ENCODE measurements around the gene CDH23. TPM values are rescaled to one million over a fixed set of nuclear protein-coding genes. Genes with fewer than 3 reads are reported as not detected.

The CDH23 gene
- total RNA-seq, 1 experiment from 2014 or later, result 2.9 TPM

DNA sequence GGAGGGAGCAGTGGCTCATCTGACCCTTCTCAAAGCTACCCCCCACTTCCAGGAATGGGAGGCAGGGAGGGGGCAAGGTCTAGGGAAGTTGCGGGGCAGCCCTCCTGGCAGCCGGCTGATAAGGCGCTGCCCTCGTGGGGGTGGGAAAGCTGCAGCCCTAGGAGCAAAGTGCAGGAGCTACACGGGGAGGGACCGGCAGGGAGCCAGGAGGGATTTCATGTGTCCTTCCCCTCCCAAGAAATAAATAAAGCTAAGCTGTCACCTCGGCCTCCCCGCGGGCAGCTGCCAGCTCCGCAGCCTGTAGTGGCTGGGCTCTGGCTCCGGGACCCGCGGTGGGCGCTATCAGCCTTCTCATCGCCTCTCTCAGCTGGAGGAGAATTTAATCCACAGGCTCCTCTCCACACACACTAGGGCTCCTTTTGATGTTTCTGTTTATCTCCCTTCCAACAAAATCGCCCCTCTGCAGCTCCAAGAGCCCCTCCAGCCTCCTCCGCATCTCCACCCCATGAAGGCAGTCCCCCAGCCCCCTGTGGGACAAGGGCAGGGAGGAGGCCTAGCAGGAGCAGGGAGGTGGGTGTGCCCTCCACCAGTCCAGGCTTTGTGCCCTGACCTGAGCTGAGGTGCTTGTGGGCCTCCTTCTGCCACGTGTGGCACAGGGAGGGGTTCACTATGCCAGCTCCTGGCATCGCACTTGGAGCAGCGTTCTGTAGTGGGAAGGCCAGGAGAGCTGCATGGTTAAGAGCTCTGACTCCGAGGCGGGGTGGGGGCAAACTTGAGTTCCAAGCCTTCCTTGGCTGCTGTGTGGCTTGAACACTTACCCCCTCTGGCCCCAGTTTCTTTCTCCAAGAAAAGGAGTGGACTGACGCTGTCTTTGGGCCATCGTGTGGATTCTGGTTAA lies 242.4 kb downstream of the CDH23 start:
- CTCF ChIA-PET, result interaction anchor here (0.7 to 2.8 kb wide), 14 partner anchors 9 to 319 kb away, joined by 3 to 23 read pairs (median 6); partner anchors contain the start of genes CDH23 and SLC29A3
- DNase-seq (ENCODE audit: low spot score) (no peak), ATAC-seq (no peak; the same call in 1 of the 2 replicates)
- Mint-ChIP-seq H3K9me3 (no peaks in the 10 kb centered on the region), H3K4me3 (no peak overlapping the region), H3K27me3 (ENCODE audit: low read depth) (peaks cover 39% of the 10 kb centered on the region), H3K36me3 (no peaks in the 10 kb centered on the region), H3K4me1 (peaks cover 64% of the 10 kb centered on the region), H3K27ac (no peak overlapping the region)
- POLR2A ChIA-PET, result interaction anchor here (1.0 kb wide), 1 partner anchor 26 kb away, joined by 3 read pairs; no protein-coding TSS in a partner anchor
- TF ChIP-seq GTF2I (CRISPR knock-in tag; conservative IDR thresholded peaks at IDR 0.05), result no peak
- no peak for TF ChIP-seq ETV6 (CRISPR knock-in tag; IDR thresholded peaks at IDR 0.05)
- no peak for TF ChIP-seq JUN (CRISPR knock-in tag; IDR thresholded peaks at IDR 0.05)
- no peak for TF ChIP-seq TEAD4 (CRISPR knock-in tag; IDR thresholded peaks at IDR 0.05)
- TF ChIP-seq NR1H2 (CRISPR knock-in tag; IDR thresholded peaks at IDR 0.05), result no peak
- TF ChIP-seq NR2C2 (CRISPR knock-in tag; IDR thresholded peaks at IDR 0.05), result no peak
- no peak for TF ChIP-seq ZNF423 (CRISPR knock-in tag; IDR thresholded peaks at IDR 0.05)
- TF ChIP-seq, protein P1, sequence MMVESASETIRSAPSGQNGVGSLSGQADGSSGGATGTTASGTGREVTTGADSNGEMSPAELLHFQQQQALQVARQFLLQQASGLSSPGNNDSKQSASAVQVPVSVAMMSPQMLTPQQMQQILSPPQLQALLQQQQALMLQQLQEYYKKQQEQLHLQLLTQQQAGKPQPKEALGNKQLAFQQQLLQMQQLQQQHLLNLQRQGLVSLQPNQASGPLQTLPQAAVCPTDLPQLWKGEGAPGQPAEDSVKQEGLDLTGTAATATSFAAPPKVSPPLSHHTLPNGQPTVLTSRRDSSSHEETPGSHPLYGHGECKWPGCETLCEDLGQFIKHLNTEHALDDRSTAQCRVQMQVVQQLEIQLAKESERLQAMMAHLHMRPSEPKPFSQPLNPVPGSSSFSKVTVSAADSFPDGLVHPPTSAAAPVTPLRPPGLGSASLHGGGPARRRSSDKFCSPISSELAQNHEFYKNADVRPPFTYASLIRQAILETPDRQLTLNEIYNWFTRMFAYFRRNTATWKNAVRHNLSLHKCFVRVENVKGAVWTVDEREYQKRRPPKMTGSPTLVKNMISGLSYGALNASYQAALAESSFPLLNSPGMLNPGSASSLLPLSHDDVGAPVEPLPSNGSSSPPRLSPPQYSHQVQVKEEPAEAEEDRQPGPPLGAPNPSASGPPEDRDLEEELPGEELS (CRISPR knock-in tag; IDR thresholded peaks at IDR 0.05), result no peak

DNA sequence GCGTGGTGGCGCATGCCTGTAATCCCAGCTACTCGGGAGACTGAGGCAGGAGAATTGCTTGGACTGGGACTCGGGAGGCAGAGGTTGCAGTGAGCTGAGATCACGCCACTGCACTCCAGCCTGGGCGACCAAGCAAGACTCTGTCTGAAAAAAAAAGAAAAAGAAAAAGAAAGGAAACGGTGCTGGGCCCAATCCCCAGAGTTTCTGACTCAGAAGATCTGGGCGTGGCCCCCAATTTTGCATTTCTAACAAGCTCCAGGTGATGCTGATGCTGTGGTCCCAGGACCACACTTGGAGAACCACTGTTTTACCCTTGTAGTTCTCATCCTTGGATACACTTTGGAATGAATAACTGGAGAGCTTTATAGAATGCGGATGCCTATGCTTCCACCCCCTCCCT lies 243.9 kb downstream of the CDH23 start:
- H3K4me1 Mint-ChIP-seq, result peaks cover 52% of the 10 kb centered on the region
- no peak overlapping the region for H3K4me3 Mint-ChIP-seq
- no peaks in the 10 kb centered on the region for H3K9me3 Mint-ChIP-seq
- peaks cover 25% of the 10 kb centered on the region for H3K27me3 Mint-ChIP-seq (ENCODE audit: low read depth)
- ATAC-seq (no peak), DNase-seq (ENCODE audit: low spot score) (no peak)
- POLR2A ChIA-PET, result no interaction called here
- H3K36me3 Mint-ChIP-seq, result no peaks in the 10 kb centered on the region
- H3K27ac Mint-ChIP-seq, result no peak overlapping the region
- CTCF ChIA-PET, result interaction anchor here (0.6 to 2.8 kb wide), 9 partner anchors 8 to 326 kb away, joined by 3 to 23 read pairs (median 4); partner anchors contain the start of gene CDH23
- no peak for TF ChIP-seq MYBL2 (CRISPR knock-in tag; IDR thresholded peaks at IDR 0.05)
- TF ChIP-seq TP53 (CRISPR knock-in tag; IDR thresholded peaks at IDR 0.05), result no peak
- TF ChIP-seq FOXP1 (CRISPR knock-in tag; IDR thresholded peaks at IDR 0.05; ENCODE audit: borderline replicate concordance), result no peak
- TF ChIP-seq, protein P2, sequence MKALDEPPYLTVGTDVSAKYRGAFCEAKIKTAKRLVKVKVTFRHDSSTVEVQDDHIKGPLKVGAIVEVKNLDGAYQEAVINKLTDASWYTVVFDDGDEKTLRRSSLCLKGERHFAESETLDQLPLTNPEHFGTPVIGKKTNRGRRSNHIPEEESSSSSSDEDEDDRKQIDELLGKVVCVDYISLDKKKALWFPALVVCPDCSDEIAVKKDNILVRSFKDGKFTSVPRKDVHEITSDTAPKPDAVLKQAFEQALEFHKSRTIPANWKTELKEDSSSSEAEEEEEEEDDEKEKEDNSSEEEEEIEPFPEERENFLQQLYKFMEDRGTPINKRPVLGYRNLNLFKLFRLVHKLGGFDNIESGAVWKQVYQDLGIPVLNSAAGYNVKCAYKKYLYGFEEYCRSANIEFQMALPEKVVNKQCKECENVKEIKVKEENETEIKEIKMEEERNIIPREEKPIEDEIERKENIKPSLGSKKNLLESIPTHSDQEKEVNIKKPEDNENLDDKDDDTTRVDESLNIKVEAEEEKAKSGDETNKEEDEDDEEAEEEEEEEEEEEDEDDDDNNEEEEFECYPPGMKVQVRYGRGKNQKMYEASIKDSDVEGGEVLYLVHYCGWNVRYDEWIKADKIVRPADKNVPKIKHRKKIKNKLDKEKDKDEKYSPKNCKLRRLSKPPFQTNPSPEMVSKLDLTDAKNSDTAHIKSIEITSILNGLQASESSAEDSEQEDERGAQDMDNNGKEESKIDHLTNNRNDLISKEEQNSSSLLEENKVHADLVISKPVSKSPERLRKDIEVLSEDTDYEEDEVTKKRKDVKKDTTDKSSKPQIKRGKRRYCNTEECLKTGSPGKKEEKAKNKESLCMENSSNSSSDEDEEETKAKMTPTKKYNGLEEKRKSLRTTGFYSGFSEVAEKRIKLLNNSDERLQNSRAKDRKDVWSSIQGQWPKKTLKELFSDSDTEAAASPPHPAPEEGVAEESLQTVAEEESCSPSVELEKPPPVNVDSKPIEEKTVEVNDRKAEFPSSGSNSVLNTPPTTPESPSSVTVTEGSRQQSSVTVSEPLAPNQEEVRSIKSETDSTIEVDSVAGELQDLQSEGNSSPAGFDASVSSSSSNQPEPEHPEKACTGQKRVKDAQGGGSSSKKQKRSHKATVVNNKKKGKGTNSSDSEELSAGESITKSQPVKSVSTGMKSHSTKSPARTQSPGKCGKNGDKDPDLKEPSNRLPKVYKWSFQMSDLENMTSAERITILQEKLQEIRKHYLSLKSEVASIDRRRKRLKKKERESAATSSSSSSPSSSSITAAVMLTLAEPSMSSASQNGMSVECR (CRISPR knock-in tag; IDR thresholded peaks at IDR 0.05; ENCODE audit: borderline replicate concordance), result no peak
- TF ChIP-seq ZNF138 (CRISPR knock-in tag; conservative IDR thresholded peaks at IDR 0.05), result no peak

DNA sequence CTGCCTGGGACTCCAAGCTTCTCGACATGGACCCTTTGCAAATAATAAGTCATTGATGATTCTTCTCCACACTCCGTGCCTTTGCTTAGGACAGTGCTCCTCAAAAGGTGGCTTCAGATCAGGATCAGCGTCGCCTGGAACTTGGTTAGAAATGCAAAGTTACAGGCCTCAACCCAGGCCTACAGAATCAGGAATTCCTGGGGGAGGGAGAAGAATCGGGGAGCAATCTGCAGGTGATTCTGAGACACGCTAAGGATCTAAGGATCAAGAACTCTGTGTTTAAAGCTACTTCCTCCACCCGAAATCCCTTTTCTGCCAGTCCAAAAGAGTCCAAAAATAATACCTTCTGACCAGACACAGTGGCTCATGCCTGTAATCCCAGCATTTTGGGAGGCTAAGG lies 244.7 kb downstream of the CDH23 start:
- CTCF ChIA-PET, result interaction anchor here (0.8 to 2.1 kb wide), 8 partner anchors 13 to 371 kb away, joined by 3 to 6 read pairs (median 4); no protein-coding TSS in a partner anchor
- DNase-seq (ENCODE audit: low spot score) (no peak), ATAC-seq (no peak)
- POLR2A ChIA-PET, result no interaction called here
- Mint-ChIP-seq H3K27ac (peak overlapping the region; percentile 2; the same call in 1 of the 2 replicates), H3K36me3 (no peaks in the 10 kb centered on the region), H3K27me3 (ENCODE audit: low read depth) (peaks cover 17% of the 10 kb centered on the region), H3K4me1 (peaks cover 45% of the 10 kb centered on the region), H3K4me3 (no peak overlapping the region), H3K9me3 (no peaks in the 10 kb centered on the region)
- TF ChIP-seq GTF2I (CRISPR knock-in tag; conservative IDR thresholded peaks at IDR 0.05) (no peak), CBFB (CRISPR knock-in tag; IDR thresholded peaks at IDR 0.05; ENCODE audit: low read depth) (no peak), ZNF219 (CRISPR knock-in tag; IDR thresholded peaks at IDR 0.05; ENCODE audit: borderline replicate concordance) (no peak), JUN (CRISPR knock-in tag; IDR thresholded peaks at IDR 0.05) (no peak), ZNF121 (CRISPR knock-in tag; IDR thresholded peaks at IDR 0.05) (no peak)
- TF ChIP-seq, protein P3, sequence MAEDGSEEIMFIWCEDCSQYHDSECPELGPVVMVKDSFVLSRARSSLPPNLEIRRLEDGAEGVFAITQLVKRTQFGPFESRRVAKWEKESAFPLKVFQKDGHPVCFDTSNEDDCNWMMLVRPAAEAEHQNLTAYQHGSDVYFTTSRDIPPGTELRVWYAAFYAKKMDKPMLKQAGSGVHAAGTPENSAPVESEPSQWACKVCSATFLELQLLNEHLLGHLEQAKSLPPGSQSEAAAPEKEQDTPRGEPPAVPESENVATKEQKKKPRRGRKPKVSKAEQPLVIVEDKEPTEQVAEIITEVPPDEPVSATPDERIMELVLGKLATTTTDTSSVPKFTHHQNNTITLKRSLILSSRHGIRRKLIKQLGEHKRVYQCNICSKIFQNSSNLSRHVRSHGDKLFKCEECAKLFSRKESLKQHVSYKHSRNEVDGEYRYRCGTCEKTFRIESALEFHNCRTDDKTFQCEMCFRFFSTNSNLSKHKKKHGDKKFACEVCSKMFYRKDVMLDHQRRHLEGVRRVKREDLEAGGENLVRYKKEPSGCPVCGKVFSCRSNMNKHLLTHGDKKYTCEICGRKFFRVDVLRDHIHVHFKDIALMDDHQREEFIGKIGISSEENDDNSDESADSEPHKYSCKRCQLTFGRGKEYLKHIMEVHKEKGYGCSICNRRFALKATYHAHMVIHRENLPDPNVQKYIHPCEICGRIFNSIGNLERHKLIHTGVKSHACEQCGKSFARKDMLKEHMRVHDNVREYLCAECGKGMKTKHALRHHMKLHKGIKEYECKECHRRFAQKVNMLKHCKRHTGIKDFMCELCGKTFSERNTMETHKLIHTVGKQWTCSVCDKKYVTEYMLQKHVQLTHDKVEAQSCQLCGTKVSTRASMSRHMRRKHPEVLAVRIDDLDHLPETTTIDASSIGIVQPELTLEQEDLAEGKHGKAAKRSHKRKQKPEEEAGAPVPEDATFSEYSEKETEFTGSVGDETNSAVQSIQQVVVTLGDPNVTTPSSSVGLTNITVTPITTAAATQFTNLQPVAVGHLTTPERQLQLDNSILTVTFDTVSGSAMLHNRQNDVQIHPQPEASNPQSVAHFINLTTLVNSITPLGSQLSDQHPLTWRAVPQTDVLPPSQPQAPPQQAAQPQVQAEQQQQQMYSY (CRISPR knock-in tag; IDR thresholded peaks at IDR 0.05), result no peak
- TF ChIP-seq, protein P4, sequence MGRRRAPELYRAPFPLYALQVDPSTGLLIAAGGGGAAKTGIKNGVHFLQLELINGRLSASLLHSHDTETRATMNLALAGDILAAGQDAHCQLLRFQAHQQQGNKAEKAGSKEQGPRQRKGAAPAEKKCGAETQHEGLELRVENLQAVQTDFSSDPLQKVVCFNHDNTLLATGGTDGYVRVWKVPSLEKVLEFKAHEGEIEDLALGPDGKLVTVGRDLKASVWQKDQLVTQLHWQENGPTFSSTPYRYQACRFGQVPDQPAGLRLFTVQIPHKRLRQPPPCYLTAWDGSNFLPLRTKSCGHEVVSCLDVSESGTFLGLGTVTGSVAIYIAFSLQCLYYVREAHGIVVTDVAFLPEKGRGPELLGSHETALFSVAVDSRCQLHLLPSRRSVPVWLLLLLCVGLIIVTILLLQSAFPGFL (CRISPR knock-in tag; IDR thresholded peaks at IDR 0.05; ENCODE audit: borderline replicate concordance), result no peak

Data from WTC11 (cell line).